Adrenal gland (tissue), 5 donors: ENCODE results near the gene OGDH.

ENCODE experiments used
- POLR2A ChIP-seq, 2 donors: fragments of 450-650 bp; IDR thresholded peaks; one replicate each; pipeline ENCODE4 v1.6.1; 2017; ENCODE audit warnings: antibody characterized with exemption in 2 of 2, mild to moderate bottlenecking in 2 of 2, moderate library complexity in 1 of 2
- TF ChIP-seq, protein P1 (sequence below), 6 experiments: fragments of 450-650 bp in 4 of 6; fragments of 200-600 bp in 2 of 6; sonication (generic) in 1 of 6; IDR thresholded peaks; 1 replicate in 5 of 6; 2 replicates in 1 of 6; pipeline versions ENCODE4 v1.5.1 to v1.8.0; 2016 to 2021; ENCODE audit warnings: antibody characterized with exemption in 6 of 6, mild to moderate bottlenecking in 2 of 6, moderate library complexity in 1 of 6
- donor health status: DM: no; HTN: no; CAD: no.

- TF ChIP-seq, protein P1, sequence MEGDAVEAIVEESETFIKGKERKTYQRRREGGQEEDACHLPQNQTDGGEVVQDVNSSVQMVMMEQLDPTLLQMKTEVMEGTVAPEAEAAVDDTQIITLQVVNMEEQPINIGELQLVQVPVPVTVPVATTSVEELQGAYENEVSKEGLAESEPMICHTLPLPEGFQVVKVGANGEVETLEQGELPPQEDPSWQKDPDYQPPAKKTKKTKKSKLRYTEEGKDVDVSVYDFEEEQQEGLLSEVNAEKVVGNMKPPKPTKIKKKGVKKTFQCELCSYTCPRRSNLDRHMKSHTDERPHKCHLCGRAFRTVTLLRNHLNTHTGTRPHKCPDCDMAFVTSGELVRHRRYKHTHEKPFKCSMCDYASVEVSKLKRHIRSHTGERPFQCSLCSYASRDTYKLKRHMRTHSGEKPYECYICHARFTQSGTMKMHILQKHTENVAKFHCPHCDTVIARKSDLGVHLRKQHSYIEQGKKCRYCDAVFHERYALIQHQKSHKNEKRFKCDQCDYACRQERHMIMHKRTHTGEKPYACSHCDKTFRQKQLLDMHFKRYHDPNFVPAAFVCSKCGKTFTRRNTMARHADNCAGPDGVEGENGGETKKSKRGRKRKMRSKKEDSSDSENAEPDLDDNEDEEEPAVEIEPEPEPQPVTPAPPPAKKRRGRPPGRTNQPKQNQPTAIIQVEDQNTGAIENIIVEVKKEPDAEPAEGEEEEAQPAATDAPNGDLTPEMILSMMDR (IDR thresholded peaks at IDR 0.05), result peak; percentile 93 to 98 (median 97)
- TF ChIP-seq POLR2A (IDR thresholded peaks at IDR 0.05), result no peak
These were observed 41.2 kb upstream of the OGDH start for GRCh38 chr7:44565097-44565794.
